Liver (tissue), 9 donors: ENCODE data around the gene POFUT2. TPM values are rescaled to one million over a fixed set of nuclear protein-coding genes. Genes with fewer than 3 reads are reported as not detected.

Experiments used
- DNase-seq: peaks from one replicate; pipeline ENCODE4 v3.0.0-alpha.2; 2017; ENCODE audit warnings: low spot score
- H3K27ac ChIP-seq, 2 donors: one replicate each; pipeline ENCODE4 v1.7.0; 2013; ENCODE audit warnings: inconsistent platforms in 2 of 2, low read length in 2 of 2, control low read depth in 1 of 2, low read depth in 1 of 2, mild to moderate bottlenecking in 1 of 2
- H3K27me3 ChIP-seq, 4 donors: one replicate each; pipeline versions ENCODE4 v1.6.1 to v1.7.0; 2013; ENCODE audit warnings: low read length in 3 of 4, inconsistent platforms in 1 of 4, mild to moderate bottlenecking in 1 of 4, moderate library complexity in 1 of 4; ENCODE audit not compliant: control insufficient read depth in 4 of 4, insufficient read depth in 4 of 4
- H3K36me3 ChIP-seq, 4 donors: one replicate each; pipeline versions ENCODE4 v1.6.1 to v1.7.0; 2013; ENCODE audit warnings: low read length in 3 of 4, mild to moderate bottlenecking in 3 of 4, low read depth in 1 of 4, moderate library complexity in 1 of 4; ENCODE audit not compliant: control insufficient read depth in 4 of 4, insufficient read depth in 3 of 4
- H3K4me1 ChIP-seq, 4 donors: one replicate each; pipeline versions ENCODE4 v1.6.1 to v1.7.0; 2013; ENCODE audit warnings: low read length in 3 of 4, mild to moderate bottlenecking in 3 of 4, moderate library complexity in 1 of 4; ENCODE audit not compliant: control insufficient read depth in 4 of 4, insufficient read depth in 4 of 4
- H3K4me3 ChIP-seq, 3 donors: one replicate each; pipeline versions ENCODE4 v1.6.1 to v1.7.0; 2013; ENCODE audit warnings: low read length in 3 of 3, control low read depth in 1 of 3, low read depth in 1 of 3, mild to moderate bottlenecking in 1 of 3
- H3K9ac ChIP-seq, 2 donors: one replicate each; pipeline ENCODE4 v1.7.0; 2013; ENCODE audit warnings: low read length in 2 of 2, mild to moderate bottlenecking in 2 of 2, moderate library complexity in 2 of 2, control low read depth in 1 of 2, low read depth in 1 of 2
- H3K9me3 ChIP-seq, 4 donors: one replicate each; pipeline versions ENCODE4 v1.6.1 to v1.7.0; 2013; ENCODE audit warnings: low read length in 3 of 4; ENCODE audit not compliant: control insufficient read depth in 4 of 4
- FOXA1 ChIP-seq: IDR thresholded peaks from 2 replicates; pipeline ENCODE4 v1.6.1; 2016; ENCODE audit warnings: antibody characterized with exemption
- FOXA2 ChIP-seq: IDR thresholded peaks from 2 replicates; pipeline ENCODE4 v1.6.1; 2016; ENCODE audit warnings: antibody characterized with exemption
- GABPA ChIP-seq, 2 donors: IDR thresholded peaks in 1 of 2; conservative IDR thresholded peaks in 1 of 2; 2 replicates each; pipeline ENCODE4 v1.6.1; 2016; ENCODE audit warnings: antibody characterized with exemption in 2 of 2, mild to moderate bottlenecking in 1 of 2, moderate library complexity in 1 of 2
- HNF4A ChIP-seq, 2 donors: conservative IDR thresholded peaks; 2 replicates each; pipeline ENCODE4 v1.6.1; 2016; ENCODE audit warnings: antibody characterized with exemption in 2 of 2, mild to moderate bottlenecking in 2 of 2
- HNF4G ChIP-seq: IDR thresholded peaks from 2 replicates; pipeline ENCODE4 v1.6.1; 2016; ENCODE audit warnings: antibody characterized with exemption
- JUND ChIP-seq, 2 donors: IDR thresholded peaks; 2 replicates each; pipeline ENCODE4 v1.6.1; 2016; ENCODE audit warnings: antibody characterized with exemption in 2 of 2
- NR2F2 ChIP-seq: IDR thresholded peaks from 2 replicates; pipeline ENCODE4 v1.6.1; 2016; ENCODE audit warnings: antibody characterized with exemption
- RAD21 ChIP-seq, 2 donors: IDR thresholded peaks; 2 replicates each; pipeline ENCODE4 v1.6.1; 2016; ENCODE audit warnings: antibody characterized with exemption in 2 of 2, mild to moderate bottlenecking in 2 of 2
- RXRA ChIP-seq, 2 donors: IDR thresholded peaks; 2 replicates each; pipeline ENCODE4 v1.6.1; 2017 to 2018; ENCODE audit warnings: antibody characterized with exemption in 2 of 2, mild to moderate bottlenecking in 1 of 2
- SP1 ChIP-seq: IDR thresholded peaks from 2 replicates; pipeline ENCODE4 v1.6.1; 2018; ENCODE audit warnings: antibody characterized with exemption, mild to moderate bottlenecking
- WGBS: extraction: QIAGEN DNeasy Blood & Tissue Kit; methylation state at CpG from one replicate; pipeline ENCODE4 v1.1.7; 2013; 5-methylcytosine and 5-hydroxymethylcytosine counted together
- polyA plus RNA-seq, 2 donors: library from polyadenylated mRNA; stranded (reverse) in 1 of 2; unstranded in 1 of 2; fragments of 200-250 nt in 1 of 2; fragments of >200 nt in 1 of 2; fragmentation: Nextera tagmentation in 1 of 2; extraction: Ambion mirVana in 1 of 2; gene quantifications; one replicate each; pipeline versions ENCODE4 v1.2.1 to v1.2.3, GENCODE V29; 2013 to 2015
- total RNA-seq, 2 donors: library from RNA; depleted of rRNA; stranded (reverse); fragments of >200 nt; gene quantifications; one replicate each; pipeline ENCODE4 v1.2.3, GENCODE V29; 2014
- TF ChIP-seq, protein P1 (sequence below): IDR thresholded peaks from 2 replicates; pipeline ENCODE4 v1.6.1; 2016; ENCODE audit warnings: antibody characterized with exemption
- TF ChIP-seq, protein P2 (sequence below): fragments of 150-350 bp; IDR thresholded peaks from 2 replicates; pipeline ENCODE4 v1.5.1; 2017; ENCODE audit warnings: improper control_type of control experiment, low read depth, low read length; ENCODE audit not compliant: missing input control
- TF ChIP-seq, protein P3 (sequence below): IDR thresholded peaks from 2 replicates; pipeline ENCODE4 v1.6.1; 2016; ENCODE audit warnings: antibody characterized with exemption
- TF ChIP-seq, protein P4 (sequence below): IDR thresholded peaks from 2 replicates; pipeline ENCODE4 v1.6.1; 2016; ENCODE audit warnings: antibody characterized with exemption, mild to moderate bottlenecking
- donor health status: healthy.
- donor health status: healthy.
- donor health status: healthy.
- donor health status: healthy.
- donor health status: healthy.

Gene POFUT2
- total and polyA plus RNA-seq, 4 donors = 3.3 to 15.6 (median 7.9) TPM

DNA sequence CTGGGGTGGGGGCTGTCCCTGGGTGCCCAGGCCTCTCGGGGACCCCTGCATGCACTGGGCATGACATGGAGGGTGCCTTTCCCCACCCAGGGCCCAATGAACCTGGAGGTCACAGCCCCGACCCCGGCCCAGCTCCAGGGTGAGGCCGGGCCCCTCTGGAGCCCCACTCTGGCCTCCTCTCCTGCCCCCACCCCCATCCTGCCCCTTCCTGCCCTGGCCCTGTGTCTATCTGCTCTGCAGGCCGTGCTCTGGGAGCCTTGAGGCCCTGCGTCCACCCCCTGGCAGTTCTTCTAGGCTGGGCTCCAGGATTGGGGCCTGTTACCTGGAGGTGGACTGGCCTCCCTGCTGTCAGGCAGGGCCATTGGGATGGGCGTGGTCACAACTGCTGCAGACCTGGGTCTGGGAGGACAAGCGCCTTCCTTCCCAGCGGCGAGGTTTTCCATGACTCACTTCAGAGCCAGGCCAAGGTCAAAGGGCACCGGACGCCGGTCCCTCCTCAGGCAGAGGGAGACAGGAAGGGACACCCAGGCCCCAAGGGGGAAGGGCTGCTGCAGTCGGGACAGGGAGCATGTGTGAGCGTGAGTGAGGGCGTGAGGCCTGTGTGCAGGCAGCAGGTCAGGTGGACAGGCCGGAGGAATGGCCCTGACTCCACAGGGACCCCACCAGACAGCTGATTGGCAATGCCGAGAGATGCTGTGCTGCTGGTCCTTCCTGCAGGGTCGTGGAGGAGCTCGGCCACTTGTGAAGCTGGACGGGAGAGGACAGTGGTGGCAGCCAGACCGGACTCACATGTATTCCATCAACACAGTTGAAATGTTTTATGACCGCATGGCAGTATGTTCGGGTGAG, 31.1 kb upstream of the POFUT2 start:
- peak overlapping the region; percentile 33 to 77 for H3K27ac ChIP-seq
- peaks cover 0 to 10% (median 0%) of the 10 kb centered on the region in 4 donors for H3K4me1 ChIP-seq
- 76% methylated on average over 24 of the region's 24 CpGs for WGBS
- no peak overlapping the region for H3K9ac ChIP-seq
- no peaks in the 10 kb centered on the region for H3K9me3 ChIP-seq
- TF ChIP-seq HNF4G = no peak
- TF ChIP-seq FOXA2 = no peak
- TF ChIP-seq SP1 = peak; percentile 74
- peak; percentile 71 to 77 for TF ChIP-seq RXRA (IDR thresholded peaks at IDR 0.05)
- TF ChIP-seq, protein P1, sequence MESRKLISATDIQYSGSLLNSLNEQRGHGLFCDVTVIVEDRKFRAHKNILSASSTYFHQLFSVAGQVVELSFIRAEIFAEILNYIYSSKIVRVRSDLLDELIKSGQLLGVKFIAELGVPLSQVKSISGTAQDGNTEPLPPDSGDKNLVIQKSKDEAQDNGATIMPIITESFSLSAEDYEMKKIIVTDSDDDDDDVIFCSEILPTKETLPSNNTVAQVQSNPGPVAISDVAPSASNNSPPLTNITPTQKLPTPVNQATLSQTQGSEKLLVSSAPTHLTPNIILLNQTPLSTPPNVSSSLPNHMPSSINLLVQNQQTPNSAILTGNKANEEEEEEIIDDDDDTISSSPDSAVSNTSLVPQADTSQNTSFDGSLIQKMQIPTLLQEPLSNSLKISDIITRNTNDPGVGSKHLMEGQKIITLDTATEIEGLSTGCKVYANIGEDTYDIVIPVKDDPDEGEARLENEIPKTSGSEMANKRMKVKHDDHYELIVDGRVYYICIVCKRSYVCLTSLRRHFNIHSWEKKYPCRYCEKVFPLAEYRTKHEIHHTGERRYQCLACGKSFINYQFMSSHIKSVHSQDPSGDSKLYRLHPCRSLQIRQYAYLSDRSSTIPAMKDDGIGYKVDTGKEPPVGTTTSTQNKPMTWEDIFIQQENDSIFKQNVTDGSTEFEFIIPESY = no peak
- TF ChIP-seq JUND (IDR thresholded peaks at IDR 0.05) = peak in 1 of 2 donors; percentile 60
- TF ChIP-seq NR2F2 = peak; percentile 99
- TF ChIP-seq FOXA1 = no peak
- TF ChIP-seq, protein P2, sequence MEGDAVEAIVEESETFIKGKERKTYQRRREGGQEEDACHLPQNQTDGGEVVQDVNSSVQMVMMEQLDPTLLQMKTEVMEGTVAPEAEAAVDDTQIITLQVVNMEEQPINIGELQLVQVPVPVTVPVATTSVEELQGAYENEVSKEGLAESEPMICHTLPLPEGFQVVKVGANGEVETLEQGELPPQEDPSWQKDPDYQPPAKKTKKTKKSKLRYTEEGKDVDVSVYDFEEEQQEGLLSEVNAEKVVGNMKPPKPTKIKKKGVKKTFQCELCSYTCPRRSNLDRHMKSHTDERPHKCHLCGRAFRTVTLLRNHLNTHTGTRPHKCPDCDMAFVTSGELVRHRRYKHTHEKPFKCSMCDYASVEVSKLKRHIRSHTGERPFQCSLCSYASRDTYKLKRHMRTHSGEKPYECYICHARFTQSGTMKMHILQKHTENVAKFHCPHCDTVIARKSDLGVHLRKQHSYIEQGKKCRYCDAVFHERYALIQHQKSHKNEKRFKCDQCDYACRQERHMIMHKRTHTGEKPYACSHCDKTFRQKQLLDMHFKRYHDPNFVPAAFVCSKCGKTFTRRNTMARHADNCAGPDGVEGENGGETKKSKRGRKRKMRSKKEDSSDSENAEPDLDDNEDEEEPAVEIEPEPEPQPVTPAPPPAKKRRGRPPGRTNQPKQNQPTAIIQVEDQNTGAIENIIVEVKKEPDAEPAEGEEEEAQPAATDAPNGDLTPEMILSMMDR = no peak
- TF ChIP-seq, protein P3, sequence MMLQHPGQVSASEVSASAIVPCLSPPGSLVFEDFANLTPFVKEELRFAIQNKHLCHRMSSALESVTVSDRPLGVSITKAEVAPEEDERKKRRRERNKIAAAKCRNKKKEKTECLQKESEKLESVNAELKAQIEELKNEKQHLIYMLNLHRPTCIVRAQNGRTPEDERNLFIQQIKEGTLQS = no peak
- TF ChIP-seq, protein P4, sequence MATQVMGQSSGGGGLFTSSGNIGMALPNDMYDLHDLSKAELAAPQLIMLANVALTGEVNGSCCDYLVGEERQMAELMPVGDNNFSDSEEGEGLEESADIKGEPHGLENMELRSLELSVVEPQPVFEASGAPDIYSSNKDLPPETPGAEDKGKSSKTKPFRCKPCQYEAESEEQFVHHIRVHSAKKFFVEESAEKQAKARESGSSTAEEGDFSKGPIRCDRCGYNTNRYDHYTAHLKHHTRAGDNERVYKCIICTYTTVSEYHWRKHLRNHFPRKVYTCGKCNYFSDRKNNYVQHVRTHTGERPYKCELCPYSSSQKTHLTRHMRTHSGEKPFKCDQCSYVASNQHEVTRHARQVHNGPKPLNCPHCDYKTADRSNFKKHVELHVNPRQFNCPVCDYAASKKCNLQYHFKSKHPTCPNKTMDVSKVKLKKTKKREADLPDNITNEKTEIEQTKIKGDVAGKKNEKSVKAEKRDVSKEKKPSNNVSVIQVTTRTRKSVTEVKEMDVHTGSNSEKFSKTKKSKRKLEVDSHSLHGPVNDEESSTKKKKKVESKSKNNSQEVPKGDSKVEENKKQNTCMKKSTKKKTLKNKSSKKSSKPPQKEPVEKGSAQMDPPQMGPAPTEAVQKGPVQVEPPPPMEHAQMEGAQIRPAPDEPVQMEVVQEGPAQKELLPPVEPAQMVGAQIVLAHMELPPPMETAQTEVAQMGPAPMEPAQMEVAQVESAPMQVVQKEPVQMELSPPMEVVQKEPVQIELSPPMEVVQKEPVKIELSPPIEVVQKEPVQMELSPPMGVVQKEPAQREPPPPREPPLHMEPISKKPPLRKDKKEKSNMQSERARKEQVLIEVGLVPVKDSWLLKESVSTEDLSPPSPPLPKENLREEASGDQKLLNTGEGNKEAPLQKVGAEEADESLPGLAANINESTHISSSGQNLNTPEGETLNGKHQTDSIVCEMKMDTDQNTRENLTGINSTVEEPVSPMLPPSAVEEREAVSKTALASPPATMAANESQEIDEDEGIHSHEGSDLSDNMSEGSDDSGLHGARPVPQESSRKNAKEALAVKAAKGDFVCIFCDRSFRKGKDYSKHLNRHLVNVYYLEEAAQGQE = no peak
- peak in 1 of 2 donors; percentile 59 for TF ChIP-seq GABPA (IDR thresholded peaks at IDR 0.05 in 1 of 2, conservative IDR thresholded peaks at IDR 0.05 in 1 of 2)
- TF ChIP-seq HNF4A (conservative IDR thresholded peaks at IDR 0.05) = no peak
- TF ChIP-seq RAD21 (IDR thresholded peaks at IDR 0.05) = peak in 1 of 2 donors; percentile 44
- peak; percentile 61 for DNase-seq
- no peak overlapping the region for H3K4me3 ChIP-seq
- no peaks in the 10 kb centered on the region for H3K27me3 ChIP-seq
- no peaks in the 10 kb centered on the region for H3K36me3 ChIP-seq

GRCh38 chr21:45318146-45318555, 30.5 kb upstream of the POFUT2 start:
- no peak for TF ChIP-seq RXRA (IDR thresholded peaks at IDR 0.05)
- TF ChIP-seq NR2F2 = no peak
- TF ChIP-seq, protein P4 = no peak
- no peak for TF ChIP-seq HNF4A (conservative IDR thresholded peaks at IDR 0.05)
- TF ChIP-seq, protein P1 = no peak
- TF ChIP-seq FOXA2 = no peak
- no peak for TF ChIP-seq RAD21 (IDR thresholded peaks at IDR 0.05)
- TF ChIP-seq JUND (IDR thresholded peaks at IDR 0.05) = no peak
- H3K27me3 ChIP-seq = no peaks in the 10 kb centered on the region
- DNase-seq = no peak
- H3K9me3 ChIP-seq = no peaks in the 10 kb centered on the region
- no peak overlapping the region for H3K9ac ChIP-seq
- H3K36me3 ChIP-seq = no peaks in the 10 kb centered on the region
- no peak overlapping the region for H3K4me3 ChIP-seq
- 86% methylated on average over 7 of the region's 7 CpGs for WGBS
- peaks cover 0 to 10% (median 0%) of the 10 kb centered on the region in 4 donors for H3K4me1 ChIP-seq
- peak overlapping the region; percentile 26 to 36 for H3K27ac ChIP-seq
